Measurements from ENCODE around the gene ZNF276. TPM values are rescaled to one million over a fixed set of nuclear protein-coding genes. Genes with fewer than 3 reads are reported as not detected.
A peak's percentile ranks its signal among the peaks of the same experiment; 100 is the strongest.

The ZNF276 gene
- total RNA-seq, 1 donor from 2014 or later = 16.2 TPM

- Mint-ChIP-seq H3K9me3 (ENCODE audit: low read depth) (no peaks in the 10 kb centered on the region), H3K27me3 (ENCODE audit: low read depth) (no peaks in the 10 kb centered on the region), H3K4me1 (ENCODE audit: low read depth) (peaks cover 3% of the 10 kb centered on the region), H3K36me3 (ENCODE audit: low read depth) (peaks cover 1% of the 10 kb centered on the region), H3K27ac (ENCODE audit: unreplicated experiment) (no peak overlapping the region), H3K4me3 (ENCODE audit: unreplicated experiment) (no peak overlapping the region)
- DNase-seq (ENCODE audit: low spot score) = peak; percentile 93
- TF ChIP-seq, protein P1, sequence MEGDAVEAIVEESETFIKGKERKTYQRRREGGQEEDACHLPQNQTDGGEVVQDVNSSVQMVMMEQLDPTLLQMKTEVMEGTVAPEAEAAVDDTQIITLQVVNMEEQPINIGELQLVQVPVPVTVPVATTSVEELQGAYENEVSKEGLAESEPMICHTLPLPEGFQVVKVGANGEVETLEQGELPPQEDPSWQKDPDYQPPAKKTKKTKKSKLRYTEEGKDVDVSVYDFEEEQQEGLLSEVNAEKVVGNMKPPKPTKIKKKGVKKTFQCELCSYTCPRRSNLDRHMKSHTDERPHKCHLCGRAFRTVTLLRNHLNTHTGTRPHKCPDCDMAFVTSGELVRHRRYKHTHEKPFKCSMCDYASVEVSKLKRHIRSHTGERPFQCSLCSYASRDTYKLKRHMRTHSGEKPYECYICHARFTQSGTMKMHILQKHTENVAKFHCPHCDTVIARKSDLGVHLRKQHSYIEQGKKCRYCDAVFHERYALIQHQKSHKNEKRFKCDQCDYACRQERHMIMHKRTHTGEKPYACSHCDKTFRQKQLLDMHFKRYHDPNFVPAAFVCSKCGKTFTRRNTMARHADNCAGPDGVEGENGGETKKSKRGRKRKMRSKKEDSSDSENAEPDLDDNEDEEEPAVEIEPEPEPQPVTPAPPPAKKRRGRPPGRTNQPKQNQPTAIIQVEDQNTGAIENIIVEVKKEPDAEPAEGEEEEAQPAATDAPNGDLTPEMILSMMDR (IDR thresholded peaks at IDR 0.05) = no peak
These were observed 10.4 kb upstream of the ZNF276 start for GRCh38 chr16:89710709-89711564.

GRCh38 chr16:89711601-89712273 is 9.6 kb upstream of the ZNF276 start:
- no peak for DNase-seq (ENCODE audit: low spot score)
- H3K4me3 Mint-ChIP-seq (ENCODE audit: unreplicated experiment) = no peak overlapping the region

DNA sequence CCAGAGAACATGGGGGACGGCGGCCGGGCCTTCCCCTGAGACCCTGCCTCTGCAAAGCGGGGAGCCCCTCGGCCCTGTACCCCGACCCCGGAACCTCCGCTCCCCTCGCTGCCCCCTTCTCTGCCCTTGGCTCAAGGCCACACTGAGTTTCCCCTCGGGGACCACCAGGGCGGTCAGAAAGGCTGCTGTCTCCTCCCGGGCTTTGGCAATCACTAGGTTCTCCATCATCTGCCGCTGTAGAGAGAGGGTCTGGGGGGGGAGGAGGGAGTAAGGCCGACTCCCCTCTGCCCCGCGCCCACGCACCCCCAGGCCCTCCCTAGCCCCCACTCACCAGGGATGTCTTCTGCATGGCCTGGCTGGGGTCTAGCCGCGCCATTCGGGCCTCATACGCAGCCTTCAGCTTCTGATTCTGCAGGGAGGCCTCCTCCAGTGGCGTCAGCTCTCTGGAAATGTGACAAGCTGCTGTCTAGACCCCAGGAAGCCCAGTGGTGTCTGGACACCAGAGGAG is 9.0 kb upstream of the ZNF276 start:
- Mint-ChIP-seq H3K27ac (ENCODE audit: unreplicated experiment) (no peak overlapping the region), H3K27me3 (ENCODE audit: low read depth) (no peaks in the 10 kb centered on the region), H3K4me1 (ENCODE audit: low read depth) (no peaks in the 10 kb centered on the region), H3K9me3 (ENCODE audit: low read depth) (no peaks in the 10 kb centered on the region), H3K4me3 (ENCODE audit: unreplicated experiment) (no peak overlapping the region), H3K36me3 (ENCODE audit: low read depth) (peaks cover 4% of the 10 kb centered on the region)
- TF ChIP-seq, protein P1 (IDR thresholded peaks at IDR 0.05) = no peak
- DNase-seq (ENCODE audit: low spot score) = no peak

More at GRCh38 chr16:89711601-89712273, 9.6 kb upstream of the ZNF276 start:
- Mint-ChIP-seq H3K36me3 (ENCODE audit: low read depth) (peaks cover 4% of the 10 kb centered on the region), H3K27ac (ENCODE audit: unreplicated experiment) (no peak overlapping the region), H3K27me3 (ENCODE audit: low read depth) (no peaks in the 10 kb centered on the region), H3K9me3 (ENCODE audit: low read depth) (no peaks in the 10 kb centered on the region), H3K4me1 (ENCODE audit: low read depth) (no peaks in the 10 kb centered on the region)
- TF ChIP-seq, protein P1 (IDR thresholded peaks at IDR 0.05) = no peak

- Mint-ChIP-seq H3K27ac (ENCODE audit: unreplicated experiment) (no peak overlapping the region), H3K4me3 (ENCODE audit: unreplicated experiment) (no peak overlapping the region), H3K9me3 (ENCODE audit: low read depth) (no peaks in the 10 kb centered on the region), H3K27me3 (ENCODE audit: low read depth) (no peaks in the 10 kb centered on the region), H3K4me1 (ENCODE audit: low read depth) (peaks cover 15% of the 10 kb centered on the region), H3K36me3 (ENCODE audit: low read depth) (peaks cover 3% of the 10 kb centered on the region)
- TF ChIP-seq, protein P1 (IDR thresholded peaks at IDR 0.05) = no peak
- DNase-seq (ENCODE audit: low spot score) = no peak
These were observed 4.8 kb upstream of the ZNF276 start for GRCh38 chr16:89716493-89716892.

- H3K4me1 Mint-ChIP-seq (ENCODE audit: low read depth) = peaks cover 15% of the 10 kb centered on the region
- peaks cover 3% of the 10 kb centered on the region for H3K36me3 Mint-ChIP-seq (ENCODE audit: low read depth)
- H3K9me3 Mint-ChIP-seq (ENCODE audit: low read depth) = no peaks in the 10 kb centered on the region
- no peak overlapping the region for H3K27ac Mint-ChIP-seq (ENCODE audit: unreplicated experiment)
- DNase-seq (ENCODE audit: low spot score) = no peak
- H3K27me3 Mint-ChIP-seq (ENCODE audit: low read depth) = no peaks in the 10 kb centered on the region
- H3K4me3 Mint-ChIP-seq (ENCODE audit: unreplicated experiment) = no peak overlapping the region
- TF ChIP-seq, protein P1 (IDR thresholded peaks at IDR 0.05) = no peak
These were observed 4.2 kb upstream of the ZNF276 start for GRCh38 chr16:89716916-89717687.

Data from chondrocyte (in vitro differentiated cells).